Ascending aorta (tissue), 2 donors: ENCODE results near the gene CABP4. TPM values are rescaled to one million over a fixed set of nuclear protein-coding genes. Genes with fewer than 3 reads are reported as not detected.

Experiments
- DNase-seq, 2 donors: peaks; one replicate each; pipeline ENCODE4 v3.0.0-alpha.2; 2019; ENCODE audit warnings: low spot score in 2 of 2
- H3K27ac ChIP-seq, 2 donors: fragments of 200-600 bp; sonication (generic); one replicate each; pipeline ENCODE4 v1.5.1; 2016 to 2017; ENCODE audit warnings: mild to moderate bottlenecking in 1 of 2
- H3K27me3 ChIP-seq: fragments of 200-600 bp; sonication (generic); one replicate; pipeline ENCODE4 v1.5.1; 2017
- H3K36me3 ChIP-seq, 2 donors: fragments of 200-600 bp; sonication (generic); one replicate each; pipeline ENCODE4 v1.5.1; 2016
- H3K4me1 ChIP-seq, 2 donors: fragments of 200-600 bp; sonication (generic); one replicate each; pipeline ENCODE4 v1.5.1; 2016 to 2017; ENCODE audit warnings: mild to moderate bottlenecking in 1 of 2
- H3K4me3 ChIP-seq, 2 donors: fragments of 200-600 bp; sonication (generic); one replicate each; pipeline ENCODE4 v1.5.1; 2016 to 2017; ENCODE audit warnings: mild to moderate bottlenecking in 1 of 2
- H3K9me3 ChIP-seq, 2 donors: fragments of 200-600 bp; sonication (generic); one replicate each; pipeline ENCODE4 v1.5.1; 2016
- intact Hi-C: fragments of 100-400 bp; cut with DNase I; formaldehyde crosslinking; loops from one replicate; pipeline ENCODE4 v1.15.1; 2023
- total RNA-seq: library from RNA; depleted of rRNA; stranded (reverse); fragments of >200 nt; gene quantifications from one replicate; pipeline ENCODE4 v1.1.0, GENCODE V29; 2016
- TF ChIP-seq, protein P1 (sequence below), 3 experiments: fragments of 200-600 bp in 2 of 3; fragments of 450-650 bp in 1 of 3; sonication (generic) in 2 of 3; IDR thresholded peaks; one replicate each; pipeline ENCODE4 v1.5.1; 2016 to 2019; ENCODE audit warnings: antibody characterized with exemption in 3 of 3, mild to moderate bottlenecking in 1 of 3, moderate library complexity in 1 of 3

The CABP4 gene
- total RNA-seq, 1 donor from 2014 or later: not detected

GRCh38 chr11:67408437-67409200 lies 46.5 kb upstream of the CABP4 start:
- no peaks in the 10 kb centered on the region for H3K9me3 ChIP-seq
- H3K27ac ChIP-seq: no peak overlapping the region
- intact Hi-C loops: no loop called here

DNA sequence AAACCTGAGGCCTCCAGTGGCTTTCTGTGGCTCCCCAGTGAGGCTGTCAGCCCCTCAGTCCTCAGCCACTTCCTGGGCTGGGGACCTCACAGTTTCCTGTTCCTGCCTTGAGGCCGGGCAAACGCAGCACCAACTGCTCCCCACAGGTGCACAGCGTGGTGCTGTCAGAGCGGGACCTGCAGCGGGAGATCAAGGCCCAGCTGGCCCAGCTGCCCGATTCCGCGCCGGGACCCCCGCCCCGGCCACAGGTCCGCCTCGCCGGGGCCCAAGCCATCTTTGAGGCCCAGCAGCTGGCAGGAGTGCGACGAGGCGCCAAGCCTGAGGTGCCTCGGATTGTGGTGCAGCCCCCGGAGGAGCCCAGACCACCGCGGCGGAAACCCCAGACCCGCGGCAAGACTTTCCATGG lies 45.9 kb upstream of the CABP4 start:
- TF ChIP-seq, protein P1, sequence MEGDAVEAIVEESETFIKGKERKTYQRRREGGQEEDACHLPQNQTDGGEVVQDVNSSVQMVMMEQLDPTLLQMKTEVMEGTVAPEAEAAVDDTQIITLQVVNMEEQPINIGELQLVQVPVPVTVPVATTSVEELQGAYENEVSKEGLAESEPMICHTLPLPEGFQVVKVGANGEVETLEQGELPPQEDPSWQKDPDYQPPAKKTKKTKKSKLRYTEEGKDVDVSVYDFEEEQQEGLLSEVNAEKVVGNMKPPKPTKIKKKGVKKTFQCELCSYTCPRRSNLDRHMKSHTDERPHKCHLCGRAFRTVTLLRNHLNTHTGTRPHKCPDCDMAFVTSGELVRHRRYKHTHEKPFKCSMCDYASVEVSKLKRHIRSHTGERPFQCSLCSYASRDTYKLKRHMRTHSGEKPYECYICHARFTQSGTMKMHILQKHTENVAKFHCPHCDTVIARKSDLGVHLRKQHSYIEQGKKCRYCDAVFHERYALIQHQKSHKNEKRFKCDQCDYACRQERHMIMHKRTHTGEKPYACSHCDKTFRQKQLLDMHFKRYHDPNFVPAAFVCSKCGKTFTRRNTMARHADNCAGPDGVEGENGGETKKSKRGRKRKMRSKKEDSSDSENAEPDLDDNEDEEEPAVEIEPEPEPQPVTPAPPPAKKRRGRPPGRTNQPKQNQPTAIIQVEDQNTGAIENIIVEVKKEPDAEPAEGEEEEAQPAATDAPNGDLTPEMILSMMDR (IDR thresholded peaks at IDR 0.05): no peak
- no peak for DNase-seq
- Histone ChIP-seq H3K27me3 (no peaks in the 10 kb centered on the region), H3K4me3 (no peak overlapping the region), H3K36me3 (no peaks in the 10 kb centered on the region), H3K9me3 (no peaks in the 10 kb centered on the region), H3K4me1 (no peaks in the 10 kb centered on the region), H3K27ac (no peak overlapping the region)
- intact Hi-C loops: no loop called here

More at GRCh38 chr11:67408437-67409200, 46.5 kb upstream of the CABP4 start:
- no peaks in the 10 kb centered on the region for H3K27me3 ChIP-seq
- no peak for DNase-seq
- TF ChIP-seq, protein P1 (IDR thresholded peaks at IDR 0.05): no peak
- H3K36me3 ChIP-seq: no peaks in the 10 kb centered on the region
- H3K4me1 ChIP-seq: no peaks in the 10 kb centered on the region
- no peak overlapping the region for H3K4me3 ChIP-seq

GRCh38 chr11:67409781-67410368 lies 45.3 kb upstream of the CABP4 start:
- Histone ChIP-seq H3K4me3 (no peak overlapping the region), H3K4me1 (peaks cover 0 to 2% of the 10 kb centered on the region in 2 donors), H3K36me3 (no peaks in the 10 kb centered on the region), H3K9me3 (no peaks in the 10 kb centered on the region), H3K27ac (no peak overlapping the region), H3K27me3 (no peaks in the 10 kb centered on the region)
- intact Hi-C loops: no loop called here
- no peak for DNase-seq
- TF ChIP-seq, protein P1 (IDR thresholded peaks at IDR 0.05): no peak

DNA sequence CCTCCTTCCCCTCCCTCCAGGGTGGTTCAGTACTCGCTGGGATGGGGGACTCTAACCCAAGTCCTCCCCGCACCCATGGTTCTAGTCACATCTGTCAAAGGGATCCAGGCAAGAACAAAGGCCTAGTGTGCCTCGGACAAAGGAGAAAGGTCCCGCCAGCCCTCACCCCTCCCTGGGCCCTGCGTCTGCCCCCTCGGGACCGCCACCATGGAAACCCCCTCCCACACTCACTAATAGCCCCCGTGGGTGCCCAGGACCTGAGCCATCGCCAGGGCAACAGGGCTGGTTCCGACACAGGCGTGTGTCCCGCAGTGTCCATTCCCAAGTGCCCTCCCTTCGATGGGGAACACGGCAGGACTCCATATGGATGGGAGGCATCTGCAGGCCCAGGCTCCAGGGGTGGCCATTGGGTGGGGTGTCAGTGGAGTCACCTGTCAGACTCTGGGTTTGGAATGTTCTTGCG lies 44.8 kb upstream of the CABP4 start:
- TF ChIP-seq, protein P1 (IDR thresholded peaks at IDR 0.05): no peak
- Histone ChIP-seq H3K27ac (no peak overlapping the region), H3K4me3 (no peak overlapping the region), H3K4me1 (peaks cover 0 to 3% of the 10 kb centered on the region in 2 donors), H3K36me3 (no peaks in the 10 kb centered on the region), H3K27me3 (no peaks in the 10 kb centered on the region), H3K9me3 (no peaks in the 10 kb centered on the region)
- no peak for DNase-seq
- intact Hi-C loops: no loop called here

DNA sequence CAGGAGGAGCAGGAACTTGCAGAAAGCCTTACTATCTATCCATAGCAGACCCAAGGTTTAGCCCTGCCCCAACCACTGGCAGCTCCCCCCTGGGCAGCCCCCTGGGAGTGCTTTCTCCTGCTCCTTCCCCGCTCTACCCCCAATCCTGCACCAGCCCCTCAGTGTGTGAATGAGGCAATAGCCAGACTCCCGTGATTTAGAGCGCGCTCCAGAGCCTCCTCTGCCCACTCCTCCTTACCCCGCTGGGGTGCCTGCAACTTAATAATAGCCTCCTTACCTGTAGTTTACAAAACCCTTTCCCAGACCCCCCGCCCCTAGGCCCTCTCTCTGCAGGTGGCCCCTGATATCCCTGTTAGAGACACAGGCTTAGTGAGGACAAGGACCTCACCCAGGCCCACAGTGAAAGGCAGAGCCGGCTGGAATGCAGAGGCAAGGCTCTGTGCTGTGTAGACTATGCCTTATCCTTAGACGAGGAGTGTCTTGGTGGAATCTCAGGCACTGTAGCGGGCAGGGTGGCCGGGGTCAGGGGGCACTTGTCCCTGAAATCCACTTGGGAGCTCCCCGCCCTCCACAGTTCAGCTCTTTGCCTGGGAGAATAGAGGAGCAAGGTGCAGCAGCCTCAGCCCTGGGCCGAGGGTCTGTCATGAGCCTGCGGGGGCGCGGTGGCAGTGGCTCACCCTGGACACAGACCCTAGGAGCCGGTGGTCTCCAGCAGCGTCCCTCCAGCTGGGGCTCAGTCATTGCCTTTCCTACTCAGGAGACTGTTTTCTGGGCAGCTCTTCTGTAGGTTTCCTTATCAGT lies 44.0 kb upstream of the CABP4 start:
- no peak for DNase-seq
- peaks cover 0 to 8% of the 10 kb centered on the region in 2 donors for H3K4me1 ChIP-seq
- no peak overlapping the region for H3K4me3 ChIP-seq
- no peaks in the 10 kb centered on the region for H3K27me3 ChIP-seq
- no peaks in the 10 kb centered on the region for H3K9me3 ChIP-seq
- TF ChIP-seq, protein P1 (IDR thresholded peaks at IDR 0.05): no peak
- H3K27ac ChIP-seq: no peak overlapping the region
- intact Hi-C loops: no loop called here
- no peaks in the 10 kb centered on the region for H3K36me3 ChIP-seq
